ENCODE results near the gene CAPN14. TPM values are rescaled to one million over a fixed set of nuclear protein-coding genes. Genes with fewer than 3 reads are reported as not detected.

CAPN14 gene
- polyA plus RNA-seq, 1 of the 3 experiments (the other 2 are of a cell fraction) = 0.08 TPM

DNA sequence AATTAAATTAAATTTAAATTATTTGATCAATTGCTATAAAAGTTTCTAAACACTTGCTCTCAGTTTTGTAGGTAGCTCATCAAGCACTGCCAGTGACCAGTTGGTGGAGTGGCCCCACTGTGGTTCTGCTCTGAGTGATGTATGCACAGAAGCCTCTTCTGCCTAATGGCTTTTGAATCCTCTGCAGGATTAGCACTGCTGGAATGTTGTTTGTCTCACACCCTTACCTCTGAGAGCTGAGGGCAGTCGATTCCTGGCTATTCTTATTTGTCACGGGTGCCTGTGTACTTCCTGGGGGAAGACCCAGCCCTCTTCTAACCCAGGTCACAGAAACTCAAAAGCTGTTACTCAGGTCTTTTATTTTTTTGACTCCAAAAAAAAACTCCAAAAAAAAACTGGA lies 9.5 kb downstream of the CAPN14 start:
- TF ChIP-seq YY1 (IDR thresholded peaks at IDR 0.05; ENCODE audit: low read depth) = no peak
- TF ChIP-seq, protein P1, sequence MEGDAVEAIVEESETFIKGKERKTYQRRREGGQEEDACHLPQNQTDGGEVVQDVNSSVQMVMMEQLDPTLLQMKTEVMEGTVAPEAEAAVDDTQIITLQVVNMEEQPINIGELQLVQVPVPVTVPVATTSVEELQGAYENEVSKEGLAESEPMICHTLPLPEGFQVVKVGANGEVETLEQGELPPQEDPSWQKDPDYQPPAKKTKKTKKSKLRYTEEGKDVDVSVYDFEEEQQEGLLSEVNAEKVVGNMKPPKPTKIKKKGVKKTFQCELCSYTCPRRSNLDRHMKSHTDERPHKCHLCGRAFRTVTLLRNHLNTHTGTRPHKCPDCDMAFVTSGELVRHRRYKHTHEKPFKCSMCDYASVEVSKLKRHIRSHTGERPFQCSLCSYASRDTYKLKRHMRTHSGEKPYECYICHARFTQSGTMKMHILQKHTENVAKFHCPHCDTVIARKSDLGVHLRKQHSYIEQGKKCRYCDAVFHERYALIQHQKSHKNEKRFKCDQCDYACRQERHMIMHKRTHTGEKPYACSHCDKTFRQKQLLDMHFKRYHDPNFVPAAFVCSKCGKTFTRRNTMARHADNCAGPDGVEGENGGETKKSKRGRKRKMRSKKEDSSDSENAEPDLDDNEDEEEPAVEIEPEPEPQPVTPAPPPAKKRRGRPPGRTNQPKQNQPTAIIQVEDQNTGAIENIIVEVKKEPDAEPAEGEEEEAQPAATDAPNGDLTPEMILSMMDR (IDR thresholded peaks at IDR 0.05) = no peak
- no peak for TF ChIP-seq SIN3A (IDR thresholded peaks at IDR 0.05; ENCODE audit: borderline replicate concordance, low read depth, low read length)
- TF ChIP-seq ELF1 (IDR thresholded peaks at IDR 0.05) = no peak
- TF ChIP-seq NRF1 (IDR thresholded peaks at IDR 0.05; ENCODE audit: low read depth, low read length) = no peak
- no peak for TF ChIP-seq EP300 (IDR thresholded peaks at IDR 0.05; ENCODE audit: borderline replicate concordance in 1 of 2, low read depth in 1 of 2, low read length in 1 of 2)
- TF ChIP-seq FOXM1 (IDR thresholded peaks at IDR 0.05; ENCODE audit: low read depth) = no peak
- TF ChIP-seq, protein P2, sequence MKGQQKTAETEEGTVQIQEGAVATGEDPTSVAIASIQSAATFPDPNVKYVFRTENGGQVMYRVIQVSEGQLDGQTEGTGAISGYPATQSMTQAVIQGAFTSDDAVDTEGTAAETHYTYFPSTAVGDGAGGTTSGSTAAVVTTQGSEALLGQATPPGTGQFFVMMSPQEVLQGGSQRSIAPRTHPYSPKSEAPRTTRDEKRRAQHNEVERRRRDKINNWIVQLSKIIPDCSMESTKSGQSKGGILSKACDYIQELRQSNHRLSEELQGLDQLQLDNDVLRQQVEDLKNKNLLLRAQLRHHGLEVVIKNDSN (IDR thresholded peaks at IDR 0.05; ENCODE audit: borderline replicate concordance, low read depth) = no peak
- TF ChIP-seq, protein P3, sequence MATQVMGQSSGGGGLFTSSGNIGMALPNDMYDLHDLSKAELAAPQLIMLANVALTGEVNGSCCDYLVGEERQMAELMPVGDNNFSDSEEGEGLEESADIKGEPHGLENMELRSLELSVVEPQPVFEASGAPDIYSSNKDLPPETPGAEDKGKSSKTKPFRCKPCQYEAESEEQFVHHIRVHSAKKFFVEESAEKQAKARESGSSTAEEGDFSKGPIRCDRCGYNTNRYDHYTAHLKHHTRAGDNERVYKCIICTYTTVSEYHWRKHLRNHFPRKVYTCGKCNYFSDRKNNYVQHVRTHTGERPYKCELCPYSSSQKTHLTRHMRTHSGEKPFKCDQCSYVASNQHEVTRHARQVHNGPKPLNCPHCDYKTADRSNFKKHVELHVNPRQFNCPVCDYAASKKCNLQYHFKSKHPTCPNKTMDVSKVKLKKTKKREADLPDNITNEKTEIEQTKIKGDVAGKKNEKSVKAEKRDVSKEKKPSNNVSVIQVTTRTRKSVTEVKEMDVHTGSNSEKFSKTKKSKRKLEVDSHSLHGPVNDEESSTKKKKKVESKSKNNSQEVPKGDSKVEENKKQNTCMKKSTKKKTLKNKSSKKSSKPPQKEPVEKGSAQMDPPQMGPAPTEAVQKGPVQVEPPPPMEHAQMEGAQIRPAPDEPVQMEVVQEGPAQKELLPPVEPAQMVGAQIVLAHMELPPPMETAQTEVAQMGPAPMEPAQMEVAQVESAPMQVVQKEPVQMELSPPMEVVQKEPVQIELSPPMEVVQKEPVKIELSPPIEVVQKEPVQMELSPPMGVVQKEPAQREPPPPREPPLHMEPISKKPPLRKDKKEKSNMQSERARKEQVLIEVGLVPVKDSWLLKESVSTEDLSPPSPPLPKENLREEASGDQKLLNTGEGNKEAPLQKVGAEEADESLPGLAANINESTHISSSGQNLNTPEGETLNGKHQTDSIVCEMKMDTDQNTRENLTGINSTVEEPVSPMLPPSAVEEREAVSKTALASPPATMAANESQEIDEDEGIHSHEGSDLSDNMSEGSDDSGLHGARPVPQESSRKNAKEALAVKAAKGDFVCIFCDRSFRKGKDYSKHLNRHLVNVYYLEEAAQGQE (IDR thresholded peaks at IDR 0.05; ENCODE audit: low read depth, low read length) = no peak
- TF ChIP-seq, protein P4, sequence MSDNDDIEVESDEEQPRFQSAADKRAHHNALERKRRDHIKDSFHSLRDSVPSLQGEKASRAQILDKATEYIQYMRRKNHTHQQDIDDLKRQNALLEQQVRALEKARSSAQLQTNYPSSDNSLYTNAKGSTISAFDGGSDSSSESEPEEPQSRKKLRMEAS (IDR thresholded peaks at IDR 0.05; ENCODE audit: low read depth) = no peak
- TF ChIP-seq, protein P5, sequence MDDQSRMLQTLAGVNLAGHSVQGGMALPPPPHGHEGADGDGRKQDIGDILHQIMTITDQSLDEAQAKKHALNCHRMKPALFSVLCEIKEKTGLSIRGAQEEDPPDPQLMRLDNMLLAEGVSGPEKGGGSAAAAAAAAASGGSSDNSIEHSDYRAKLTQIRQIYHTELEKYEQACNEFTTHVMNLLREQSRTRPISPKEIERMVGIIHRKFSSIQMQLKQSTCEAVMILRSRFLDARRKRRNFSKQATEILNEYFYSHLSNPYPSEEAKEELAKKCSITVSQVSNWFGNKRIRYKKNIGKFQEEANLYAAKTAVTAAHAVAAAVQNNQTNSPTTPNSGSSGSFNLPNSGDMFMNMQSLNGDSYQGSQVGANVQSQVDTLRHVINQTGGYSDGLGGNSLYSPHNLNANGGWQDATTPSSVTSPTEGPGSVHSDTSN (IDR thresholded peaks at IDR 0.05) = no peak
- TF ChIP-seq GABPA (IDR thresholded peaks at IDR 0.05; ENCODE audit: low read depth) = no peak
- TF ChIP-seq RFX5 (IDR thresholded peaks at IDR 0.05; ENCODE audit: low read length) = no peak
- no peak for TF ChIP-seq TEAD4 (IDR thresholded peaks at IDR 0.05; ENCODE audit: borderline replicate concordance, insufficient read depth)
- TF ChIP-seq NFIC (IDR thresholded peaks at IDR 0.05; ENCODE audit: borderline replicate concordance) = no peak
- no peak for TF ChIP-seq RAD21 (IDR thresholded peaks at IDR 0.05; ENCODE audit: low read length)
- ChIA-PET POLR2A (no interaction called here), CTCF (interaction anchor here (1.2 to 1.9 kb wide), 2 partner anchors 38 to 1043 kb away, joined by 3 to 7 read pairs; no protein-coding TSS in a partner anchor)
- 38% methylated on average over 2 of the region's 2 CpGs for WGBS (ENCODE audit: low lambda C conversion rate)
- H3K36me3 ChIP-seq (replicated peaks in 1 of 2; ENCODE audit: control insufficient read depth in 1 of 2, insufficient read depth in 2 of 2, low read length in 1 of 2) = no peaks in the 10 kb centered on the region
- no peaks in the 10 kb centered on the region for H3K79me2 ChIP-seq (ENCODE audit: insufficient read depth)
- no peak overlapping the region for H3K27ac ChIP-seq (ENCODE audit: low read depth in 2 of 2, low read length in 1 of 2)
- H3K27me3 ChIP-seq (ENCODE audit: insufficient read depth) = no peaks in the 10 kb centered on the region
- no peak overlapping the region for H3K9ac ChIP-seq
- H4K20me1 ChIP-seq (ENCODE audit: insufficient read depth) = no peaks in the 10 kb centered on the region
- no peak for DNase-seq
- H3F3A ChIP-seq (replicated peaks; ENCODE audit: insufficient read depth) = peaks cover 4% of the 10 kb centered on the region
- H3K4me1 ChIP-seq (ENCODE audit: control insufficient read depth in 1 of 2, insufficient read depth in 2 of 2, low read depth in 1 of 2, low read length in 1 of 2) = no peaks in the 10 kb centered on the region; a peak in 1 of 4 replicates
- no peak overlapping the region for H3K4me2 ChIP-seq
- no peak overlapping the region for H2AFZ ChIP-seq (ENCODE audit: low read depth)
- H3K9me3 ChIP-seq = 0 out of 2 replicates have a peak, but pooled peaks cover 4% of the 10 kb centered on the region
- no peaks in the 10 kb centered on the region for H3K9me2 ChIP-seq
- no peak overlapping the region for H3K4me3 ChIP-seq (ENCODE audit: low read depth in 2 of 2, low read length in 1 of 2)
